ENCODE results near the gene FOXR1. TPM values are rescaled to one million over a fixed set of nuclear protein-coding genes. Genes with fewer than 3 reads are reported as not detected.

FOXR1 gene
- total RNA-seq, 2 donors from 2014 or later, result not detected

DNA sequence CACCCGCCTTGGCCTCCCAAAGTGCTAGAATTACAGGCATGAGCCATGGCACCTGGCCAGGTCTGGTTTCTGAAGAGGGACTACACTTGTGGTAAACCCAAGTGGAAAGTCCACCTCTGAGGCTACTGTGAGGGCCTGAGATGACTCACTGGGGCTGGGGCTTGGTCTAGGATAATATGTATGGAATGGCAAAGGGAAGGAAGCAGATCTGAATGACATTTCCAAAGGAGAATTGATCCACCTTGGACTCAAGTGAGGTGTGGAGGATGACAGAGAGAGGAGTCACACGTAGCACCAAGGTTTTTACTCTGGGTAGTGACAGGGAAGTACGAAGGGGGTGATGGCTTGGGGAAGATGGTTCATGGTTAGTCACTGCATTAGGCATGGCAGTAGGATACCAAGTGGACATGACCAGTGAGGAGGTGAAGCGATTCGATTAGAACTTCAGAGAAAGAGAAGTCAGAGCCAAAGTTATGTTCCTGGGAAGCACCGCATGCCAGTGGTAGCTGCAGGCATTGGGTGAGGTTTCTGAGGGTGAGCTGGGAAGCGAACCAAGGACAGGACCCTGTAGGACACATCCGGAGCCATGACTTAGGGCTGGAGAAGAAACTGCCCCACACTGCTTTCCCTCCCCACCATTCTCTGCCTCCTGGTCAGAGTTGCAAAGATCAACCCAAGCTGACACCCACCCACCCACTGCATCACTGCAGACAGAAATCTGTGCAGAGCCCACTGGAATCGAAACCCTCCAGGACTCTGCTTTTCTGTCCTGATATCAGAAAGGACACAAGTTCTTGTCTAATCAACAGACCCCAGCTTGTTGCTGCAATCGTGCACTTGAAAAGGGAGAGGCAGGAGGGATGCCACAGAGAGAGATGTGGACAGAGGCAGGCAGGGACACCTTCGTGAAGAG is 32.8 kb upstream of the FOXR1 start:
- TF ChIP-seq, protein P1, sequence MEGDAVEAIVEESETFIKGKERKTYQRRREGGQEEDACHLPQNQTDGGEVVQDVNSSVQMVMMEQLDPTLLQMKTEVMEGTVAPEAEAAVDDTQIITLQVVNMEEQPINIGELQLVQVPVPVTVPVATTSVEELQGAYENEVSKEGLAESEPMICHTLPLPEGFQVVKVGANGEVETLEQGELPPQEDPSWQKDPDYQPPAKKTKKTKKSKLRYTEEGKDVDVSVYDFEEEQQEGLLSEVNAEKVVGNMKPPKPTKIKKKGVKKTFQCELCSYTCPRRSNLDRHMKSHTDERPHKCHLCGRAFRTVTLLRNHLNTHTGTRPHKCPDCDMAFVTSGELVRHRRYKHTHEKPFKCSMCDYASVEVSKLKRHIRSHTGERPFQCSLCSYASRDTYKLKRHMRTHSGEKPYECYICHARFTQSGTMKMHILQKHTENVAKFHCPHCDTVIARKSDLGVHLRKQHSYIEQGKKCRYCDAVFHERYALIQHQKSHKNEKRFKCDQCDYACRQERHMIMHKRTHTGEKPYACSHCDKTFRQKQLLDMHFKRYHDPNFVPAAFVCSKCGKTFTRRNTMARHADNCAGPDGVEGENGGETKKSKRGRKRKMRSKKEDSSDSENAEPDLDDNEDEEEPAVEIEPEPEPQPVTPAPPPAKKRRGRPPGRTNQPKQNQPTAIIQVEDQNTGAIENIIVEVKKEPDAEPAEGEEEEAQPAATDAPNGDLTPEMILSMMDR (IDR thresholded peaks at IDR 0.05), result no peak
- Histone ChIP-seq H3K36me3 (no peaks in the 10 kb centered on the region), H3K27me3 (no peaks in the 10 kb centered on the region), H3K4me1 (no peaks in the 10 kb centered on the region), H3K9ac (ENCODE audit: low read depth in 2 of 2, low read length in 2 of 2) (no peak overlapping the region), H3K9me3 (no peaks in the 10 kb centered on the region), H3K4me3 (no peak overlapping the region), H3K27ac (no peak overlapping the region)
- DNase-seq, result no peak
- intact Hi-C loops (cut with DNase I), result no loop called here

DNA sequence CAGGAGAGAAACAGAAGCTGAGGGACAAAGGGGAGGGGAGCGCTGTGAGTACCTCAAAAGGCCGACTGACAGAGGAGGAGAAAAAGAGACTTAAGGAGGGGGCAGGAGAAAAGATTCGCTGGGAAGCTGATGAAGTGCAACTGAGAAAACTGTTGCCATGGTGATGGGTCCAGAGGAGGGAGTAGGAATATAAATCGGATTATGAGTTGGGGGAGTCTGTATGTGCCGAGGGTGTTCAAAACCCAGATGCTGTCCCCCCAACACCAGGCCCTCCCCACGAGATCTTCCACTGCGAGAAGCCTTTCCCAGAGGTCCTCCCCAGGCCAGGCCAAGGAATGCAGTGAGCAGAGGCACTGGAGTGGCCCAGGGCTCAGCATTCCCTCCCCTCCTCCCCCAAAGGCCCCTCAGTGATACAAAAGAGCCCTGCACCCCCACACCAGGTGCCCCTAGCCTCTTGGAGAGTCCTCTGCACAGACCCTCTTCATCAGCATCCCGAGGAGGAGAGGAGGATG is 32.1 kb upstream of the FOXR1 start:
- Histone ChIP-seq H3K9me3 (no peaks in the 10 kb centered on the region), H3K9ac (ENCODE audit: low read depth in 2 of 2, low read length in 2 of 2) (no peak overlapping the region), H3K36me3 (no peaks in the 10 kb centered on the region), H3K4me1 (no peaks in the 10 kb centered on the region), H3K27ac (no peak overlapping the region), H3K27me3 (no peaks in the 10 kb centered on the region), H3K4me3 (no peak overlapping the region)
- no peak for DNase-seq
- TF ChIP-seq, protein P1 (IDR thresholded peaks at IDR 0.05), result no peak
- intact Hi-C loops (cut with DNase I), result no loop called here

DNA sequence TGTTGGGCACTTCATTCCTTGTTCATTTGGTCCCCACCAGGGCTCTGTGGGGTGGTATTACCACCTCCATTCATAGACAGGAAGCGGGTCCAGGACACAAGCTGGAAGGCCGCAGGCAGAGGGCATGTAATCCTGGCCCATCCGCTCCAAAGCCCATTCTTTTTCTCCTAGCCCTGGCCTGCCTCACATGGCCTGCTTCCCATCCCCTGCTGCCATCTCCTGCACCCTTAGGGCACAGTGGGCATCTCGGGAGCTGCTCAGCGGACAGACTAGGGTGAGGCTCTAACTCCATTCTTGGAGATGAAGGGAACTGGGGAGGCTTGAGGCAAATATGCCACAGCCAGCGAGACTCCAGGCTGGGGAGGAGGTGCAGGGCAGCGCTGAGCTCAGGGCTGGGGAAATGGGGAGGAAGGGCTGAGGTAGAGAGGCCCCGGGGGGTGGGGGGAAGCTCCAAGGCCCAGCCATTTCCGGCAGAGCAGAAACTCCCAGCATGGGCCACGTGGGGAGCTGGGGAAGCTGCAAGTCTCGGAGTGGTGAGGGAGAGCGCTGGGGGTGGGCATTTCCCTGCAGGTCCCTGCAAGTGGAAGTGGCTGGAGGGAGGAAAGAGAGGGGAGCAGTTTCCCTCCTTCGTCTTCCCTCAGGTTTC is 31.5 kb upstream of the FOXR1 start:
- Histone ChIP-seq H3K27ac (no peak overlapping the region), H3K27me3 (no peaks in the 10 kb centered on the region), H3K36me3 (no peaks in the 10 kb centered on the region), H3K9me3 (no peaks in the 10 kb centered on the region), H3K4me1 (no peaks in the 10 kb centered on the region), H3K4me3 (no peak overlapping the region), H3K9ac (ENCODE audit: low read depth in 2 of 2, low read length in 2 of 2) (no peak overlapping the region)
- TF ChIP-seq, protein P1 (IDR thresholded peaks at IDR 0.05), result no peak
- intact Hi-C loops (cut with DNase I), result no loop called here
- no peak for DNase-seq

DNA sequence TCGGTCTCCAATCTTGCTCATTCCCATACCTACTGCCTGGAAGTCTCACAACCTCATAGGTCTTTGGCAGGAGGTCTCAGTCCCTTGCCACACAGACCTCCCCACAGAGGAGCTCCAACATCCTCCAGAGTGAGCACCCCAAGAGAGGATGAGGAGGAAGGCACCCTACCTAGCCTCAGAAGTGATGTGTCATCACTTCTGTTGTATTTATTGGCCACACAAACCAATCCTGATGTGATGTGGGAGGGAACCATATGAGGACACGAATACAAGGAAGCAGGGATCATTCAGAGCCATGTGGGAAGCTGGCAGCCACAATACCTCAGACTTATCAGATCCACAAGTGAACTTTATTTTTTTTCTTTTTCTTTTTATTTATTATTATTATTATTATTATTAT is 24.5 kb upstream of the FOXR1 start:
- Histone ChIP-seq H3K27ac (no peak overlapping the region), H3K9me3 (no peaks in the 10 kb centered on the region), H3K27me3 (no peaks in the 10 kb centered on the region), H3K36me3 (no peaks in the 10 kb centered on the region), H3K4me3 (no peak overlapping the region), H3K9ac (ENCODE audit: low read depth in 2 of 2, low read length in 2 of 2) (no peak overlapping the region), H3K4me1 (no peaks in the 10 kb centered on the region)
- intact Hi-C loops (cut with DNase I), result no loop called here
- no peak for DNase-seq
- TF ChIP-seq, protein P1 (IDR thresholded peaks at IDR 0.05), result no peak

DNA sequence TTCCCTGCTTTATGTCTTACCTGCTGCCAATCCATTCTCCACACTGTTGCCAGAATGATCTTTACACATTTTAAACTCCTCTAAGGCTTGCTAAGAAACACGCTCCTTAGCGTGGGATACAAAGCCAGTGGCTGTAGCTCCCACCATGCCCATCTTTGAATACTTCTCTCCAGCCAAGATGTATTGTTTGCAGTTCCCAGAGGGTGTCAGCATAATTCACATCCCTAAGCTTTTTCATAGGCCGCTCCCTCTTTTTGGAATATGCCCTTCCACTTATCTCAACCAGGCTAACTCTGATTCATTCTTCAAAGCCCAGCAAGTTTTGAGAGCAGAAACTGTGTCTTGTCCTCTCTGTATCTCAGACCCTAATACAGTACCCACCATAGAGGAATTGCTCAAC is 23.6 kb upstream of the FOXR1 start:
- no peak overlapping the region for H3K27ac ChIP-seq
- no peaks in the 10 kb centered on the region for H3K36me3 ChIP-seq
- no peaks in the 10 kb centered on the region for H3K9me3 ChIP-seq
- intact Hi-C loops (cut with DNase I), result no loop called here
- H3K4me1 ChIP-seq, result no peaks in the 10 kb centered on the region
- no peaks in the 10 kb centered on the region for H3K27me3 ChIP-seq
- TF ChIP-seq, protein P1 (IDR thresholded peaks at IDR 0.05), result no peak
- no peak for DNase-seq
- H3K4me3 ChIP-seq, result no peak overlapping the region
- H3K9ac ChIP-seq (ENCODE audit: low read depth in 2 of 2, low read length in 2 of 2), result no peak overlapping the region

Data from colonic mucosa (tissue), 4 donors.